H9 (cell line): ENCODE measurements around the gene TRAF2. TPM values are rescaled to one million over a fixed set of nuclear protein-coding genes. Genes with fewer than 3 reads are reported as not detected.

Experiments
- DNase-seq: peaks from one replicate; pipeline ENCODE4 v3.0.0-alpha.2; 2017
- H2AFZ ChIP-seq: one replicate; pipeline ENCODE4 v1.6.1; 2013; ENCODE audit warnings: mild to moderate bottlenecking, low read length, control low read depth, moderate library complexity
- H2AK5ac ChIP-seq: 2 replicates; pipeline ENCODE4 v1.6.1; 2013; ENCODE audit warnings: low read length, control low read depth, mixed read lengths; ENCODE audit not compliant: insufficient read length
- H2BK120ac ChIP-seq: one replicate; pipeline ENCODE4 v1.6.1; 2013; ENCODE audit warnings: low read depth, mild to moderate bottlenecking, low read length, control low read depth, inconsistent platforms; ENCODE audit not compliant: poor library complexity, severe bottlenecking
- H2BK12ac ChIP-seq: 2 replicates; pipeline ENCODE4 v1.6.1; 2013; ENCODE audit warnings: low read length, control low read depth, mixed read lengths, low read depth; ENCODE audit not compliant: insufficient read length
- H2BK15ac ChIP-seq: 2 replicates; pipeline ENCODE4 v1.6.1; 2013; ENCODE audit warnings: low read depth, low read length, control low read depth
- H2BK20ac ChIP-seq: one replicate; pipeline ENCODE4 v1.6.1; 2013; ENCODE audit warnings: low read depth, mild to moderate bottlenecking, low read length, control low read depth, inconsistent platforms; ENCODE audit not compliant: poor library complexity, severe bottlenecking
- H2BK5ac ChIP-seq: 2 replicates; pipeline ENCODE4 v1.6.1; 2013; ENCODE audit warnings: low read length, control low read depth, mixed read lengths; ENCODE audit not compliant: insufficient read length
- H3K14ac ChIP-seq: 2 replicates; pipeline ENCODE4 v1.6.1; 2013; ENCODE audit warnings: low read length, control low read depth; ENCODE audit not compliant: insufficient read depth
- H3K18ac ChIP-seq: 2 replicates; pipeline ENCODE4 v1.6.1; 2013; ENCODE audit warnings: low read depth, mild to moderate bottlenecking, mixed read lengths, low read length, control low read depth; ENCODE audit not compliant: insufficient read length
- H3K23ac ChIP-seq: 2 replicates; pipeline ENCODE4 v1.6.1; 2013; ENCODE audit warnings: low read length, control low read depth, mixed read lengths, low read depth; ENCODE audit not compliant: insufficient read length
- H3K23me2 ChIP-seq: 2 replicates; pipeline ENCODE4 v1.6.1; 2013; ENCODE audit warnings: low read depth, mild to moderate bottlenecking, mixed read lengths, low read length, control low read depth; ENCODE audit not compliant: insufficient read length, poor library complexity, severe bottlenecking
- H3K27ac ChIP-seq: 2 replicates; pipeline ENCODE4 v1.5.1; 2013; ENCODE audit warnings: low read length, control low read depth, mixed read lengths, low read depth; ENCODE audit not compliant: insufficient read length
- H3K27me3 ChIP-seq: 2 replicates; pipeline ENCODE4 v1.6.1; 2013; ENCODE audit warnings: low read length, control low read depth, inconsistent platforms; ENCODE audit not compliant: insufficient read depth
- H3K4ac ChIP-seq: 2 replicates; pipeline ENCODE4 v1.6.1; 2013; ENCODE audit warnings: low read depth, mild to moderate bottlenecking, control low read depth, inconsistent platforms, low read length, moderate library complexity
- H3K4me1 ChIP-seq: 2 replicates; pipeline ENCODE4 v1.6.1; 2013; ENCODE audit warnings: low read length, control low read depth, inconsistent platforms; ENCODE audit not compliant: insufficient read depth
- H3K4me2 ChIP-seq: 2 replicates; pipeline ENCODE4 v1.6.1; 2013; ENCODE audit warnings: low read length, control low read depth, mixed read lengths; ENCODE audit not compliant: insufficient read length, insufficient read depth
- H3K56ac ChIP-seq: 2 replicates; pipeline ENCODE4 v1.6.1; 2013; ENCODE audit warnings: low read depth, mild to moderate bottlenecking, mixed read lengths, low read length, control low read depth; ENCODE audit not compliant: insufficient read length
- H3K79me1 ChIP-seq: 2 replicates; pipeline ENCODE4 v1.6.1; 2013; ENCODE audit warnings: low read depth, mild to moderate bottlenecking, moderate library complexity, low read length, control low read depth, inconsistent platforms; ENCODE audit not compliant: insufficient read depth, poor library complexity, severe bottlenecking
- H3K79me2 ChIP-seq: 2 replicates; pipeline ENCODE4 v1.6.1; 2013; ENCODE audit warnings: low read length, control low read depth, inconsistent platforms; ENCODE audit not compliant: insufficient read depth
- H3K9ac ChIP-seq: 2 replicates; pipeline ENCODE4 v1.6.1; 2013; ENCODE audit warnings: low read length, control low read depth, mixed read lengths; ENCODE audit not compliant: insufficient read length; ENCODE audit errors: extremely low read depth
- H3K9me3 ChIP-seq: one replicate; pipeline ENCODE4 v1.6.1; 2013; ENCODE audit warnings: low read depth, low read length, inconsistent platforms; ENCODE audit not compliant: control insufficient read depth
- H3T11ph ChIP-seq: one replicate; pipeline ENCODE4 v1.6.1; 2013; ENCODE audit warnings: mild to moderate bottlenecking, low read length, control low read depth, inconsistent platforms
- H4K20me1 ChIP-seq: one replicate; pipeline ENCODE4 v1.6.1; 2013; ENCODE audit not compliant: control insufficient read depth, insufficient read length, insufficient read depth
- H4K5ac ChIP-seq: 2 replicates; pipeline ENCODE4 v1.6.1; 2013; ENCODE audit warnings: low read depth, mild to moderate bottlenecking, mixed read lengths, low read length, control low read depth; ENCODE audit not compliant: insufficient read length
- H4K8ac ChIP-seq: replicated peaks from 2 replicates; pipeline ENCODE4 v1.6.1; 2013; ENCODE audit warnings: low read length, control low read depth, mixed read lengths, low read depth; ENCODE audit not compliant: insufficient read length
- H4K91ac ChIP-seq: 2 replicates; pipeline ENCODE4 v1.6.1; 2013; ENCODE audit warnings: low read depth, mild to moderate bottlenecking, moderate library complexity, mixed read lengths, low read length, control low read depth; ENCODE audit not compliant: insufficient read length
- H3K27ac Mint-ChIP-seq, 3 experiments: 2 replicates in 2 of 3; 3 replicates in 1 of 3; pipeline ENCODE4 v1.8.0; 2020 to 2021; ENCODE audit warnings: mixed read lengths in 3 of 3, mild to moderate bottlenecking in 1 of 3, moderate library complexity in 1 of 3
- H3K27me3 Mint-ChIP-seq: 2 replicates; pipeline ENCODE4 v1.8.0; 2021; ENCODE audit warnings: low read depth, mild to moderate bottlenecking, moderate library complexity, mixed read lengths
- H3K36me3 Mint-ChIP-seq, 3 experiments: 2 replicates in 2 of 3; 3 replicates in 1 of 3; pipeline ENCODE4 v1.8.0; 2020 to 2021; ENCODE audit warnings: low read depth in 3 of 3, mixed read lengths in 3 of 3; ENCODE audit not compliant: insufficient read depth in 1 of 3
- H3K4me1 Mint-ChIP-seq, 2 experiments: 2 replicates each; pipeline ENCODE4 v1.8.0; 2020; ENCODE audit warnings: mixed read lengths in 2 of 2
- H3K4me3 Mint-ChIP-seq, 2 experiments: 2 replicates in 1 of 2; 3 replicates in 1 of 2; pipeline ENCODE4 v1.8.0; 2020 to 2021; ENCODE audit warnings: mild to moderate bottlenecking in 2 of 2, mixed read lengths in 2 of 2, moderate library complexity in 1 of 2
- H3K9me3 Mint-ChIP-seq, 2 experiments: 2 replicates in 1 of 2; 3 replicates in 1 of 2; pipeline ENCODE4 v1.8.0; 2020; ENCODE audit warnings: mild to moderate bottlenecking in 2 of 2, mixed read lengths in 2 of 2, moderate library complexity in 1 of 2
- WGBS: extraction: QIAGEN DNeasy Blood & Tissue Kit; methylation state at CpG from one replicate; pipeline ENCODE4 v1.1.7; 2013; ENCODE audit warnings: missing lambda C conversion rate, low lambda C conversion rate, mixed read lengths; ENCODE audit not compliant: insufficient read length; ENCODE audit errors: extremely low coverage; 5-methylcytosine and 5-hydroxymethylcytosine counted together
- long read RNA-seq: library from polyadenylated mRNA; unstranded; transcript quantifications from one replicate; pipeline ENCODE4 v2.0.0, GENCODE V29; 2020
- total RNA-seq: library from RNA; stranded (reverse); gene quantifications from 2 replicates; pipeline ENCODE4 v1.2.1, GENCODE V29; 2021
- TF ChIP-seq, protein P1 (sequence below): fragments of 200-600 bp; sonication (generic); conservative IDR thresholded peaks from 3 replicates; pipeline ENCODE4 v1.8.0; 2021; ENCODE audit warnings: antibody characterized with exemption, mild to moderate bottlenecking

The TRAF2 gene, protein sequence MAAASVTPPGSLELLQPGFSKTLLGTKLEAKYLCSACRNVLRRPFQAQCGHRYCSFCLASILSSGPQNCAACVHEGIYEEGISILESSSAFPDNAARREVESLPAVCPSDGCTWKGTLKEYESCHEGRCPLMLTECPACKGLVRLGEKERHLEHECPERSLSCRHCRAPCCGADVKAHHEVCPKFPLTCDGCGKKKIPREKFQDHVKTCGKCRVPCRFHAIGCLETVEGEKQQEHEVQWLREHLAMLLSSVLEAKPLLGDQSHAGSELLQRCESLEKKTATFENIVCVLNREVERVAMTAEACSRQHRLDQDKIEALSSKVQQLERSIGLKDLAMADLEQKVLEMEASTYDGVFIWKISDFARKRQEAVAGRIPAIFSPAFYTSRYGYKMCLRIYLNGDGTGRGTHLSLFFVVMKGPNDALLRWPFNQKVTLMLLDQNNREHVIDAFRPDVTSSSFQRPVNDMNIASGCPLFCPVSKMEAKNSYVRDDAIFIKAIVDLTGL
- 48.8 and 49.2 TPM in 2 replicates for total RNA-seq
- long read RNA-seq, transcript TRAF2-201 (11 exons, 2,264 nt) = major isoform, 269 of 473 reads
- long read RNA-seq, partial matches to known transcripts = 92 of 473 reads
- long read RNA-seq, other reads (novel, unspliced or antisense) = 112 of 473 reads

DNA sequence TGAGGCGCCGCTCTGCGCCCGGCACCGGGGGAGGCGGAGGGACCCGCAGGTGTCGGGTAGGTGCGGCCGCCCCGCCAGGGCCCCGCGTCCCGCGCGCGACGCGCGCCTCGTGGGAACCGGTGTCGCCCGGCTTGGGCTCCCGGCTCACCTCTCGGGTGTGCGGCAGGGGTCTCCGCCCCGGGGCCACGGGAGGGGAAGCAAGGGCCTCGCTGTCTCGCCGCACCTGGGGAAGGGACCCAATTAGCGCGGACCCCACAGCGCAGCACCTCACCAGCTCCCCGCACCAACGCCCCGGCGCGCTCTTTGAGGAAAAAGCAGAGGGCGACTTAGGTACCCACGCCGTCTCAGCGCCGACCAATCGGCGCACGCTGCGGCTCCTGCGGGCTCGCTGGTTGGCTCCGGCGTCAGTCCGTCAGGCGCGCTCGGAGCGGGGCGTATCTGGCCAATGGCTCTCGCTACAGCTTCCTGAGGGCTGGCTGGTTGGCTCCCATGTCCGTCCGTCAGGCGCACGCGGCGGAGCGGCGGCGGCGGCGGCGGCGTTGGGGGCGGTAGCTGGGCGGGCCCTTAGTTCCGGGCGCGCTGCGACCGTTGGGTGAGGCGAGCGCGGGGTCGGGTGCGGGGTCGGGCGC lies at the start of gene TRAF2:
TSS of gene TRAF2 (plus strand) at position 567 of the 629 bp plus-strand sequence. CDS start 12,225 bp downstream, outside the sequence.
- Histone ChIP-seq H2BK20ac (no peak within 1 kb of the TSS), H3K79me2 (peaks cover 10% of the 10 kb centered on the region; the same call in 1 of the 2 replicates), H2BK120ac (no peak within 1 kb of the TSS), H3K14ac (peak within 1 kb of the TSS; percentile 45; the same call in 1 of the 2 replicates), H3K9me3 (no peaks in the 10 kb centered on the region), H4K5ac (no peak within 1 kb of the TSS), H4K8ac (no peak within 1 kb of the TSS), H3T11ph (no peak within 1 kb of the TSS), H2BK5ac (no peak within 1 kb of the TSS), H3K56ac (no peak within 1 kb of the TSS), H3K79me1 (peaks cover 11% of the 10 kb centered on the region), H4K91ac (no peak within 1 kb of the TSS), H2AK5ac (no peak within 1 kb of the TSS), H3K4me2 (peak within 1 kb of the TSS; percentile 58), H3K18ac (peak within 1 kb of the TSS; percentile 40), H2BK12ac (no peak within 1 kb of the TSS), H3K23ac (no peak within 1 kb of the TSS), H3K9ac (peak within 1 kb of the TSS; percentile 6), H3K27ac (no peak within 1 kb of the TSS), H3K27me3 (no peaks in the 10 kb centered on the region), H3K4ac (no peak within 1 kb of the TSS), H4K20me1 (no peaks in the 10 kb centered on the region), H3K4me1 (no peaks in the 10 kb centered on the region; the same call in 1 of the 2 replicates), H2AFZ (no peak within 1 kb of the TSS), H2BK15ac (no peak within 1 kb of the TSS), H3K23me2 (peaks cover 4% of the 10 kb centered on the region)
- Mint-ChIP-seq H3K27ac (peak within 1 kb of the TSS in 1 of 3 experiments; percentile 35; a peak in 2 of 7 replicates), H3K9me3 (no peaks in the 10 kb centered on the region), H3K4me1 (peaks cover 12 to 16% of the 10 kb centered on the region in 2 experiments), H3K4me3 (peak within 1 kb of the TSS; percentile 84 to 89), H3K36me3 (peaks cover 3 to 15% (median 10%) of the 10 kb centered on the region in 3 experiments; a peak in 5 of 7 replicates), H3K27me3 (peaks cover 1% of the 10 kb centered on the region; the same call in 1 of the 2 replicates)
- no CpG with 5 or more reads among the region's 88 CpGs for WGBS
- TF ChIP-seq, protein P1, sequence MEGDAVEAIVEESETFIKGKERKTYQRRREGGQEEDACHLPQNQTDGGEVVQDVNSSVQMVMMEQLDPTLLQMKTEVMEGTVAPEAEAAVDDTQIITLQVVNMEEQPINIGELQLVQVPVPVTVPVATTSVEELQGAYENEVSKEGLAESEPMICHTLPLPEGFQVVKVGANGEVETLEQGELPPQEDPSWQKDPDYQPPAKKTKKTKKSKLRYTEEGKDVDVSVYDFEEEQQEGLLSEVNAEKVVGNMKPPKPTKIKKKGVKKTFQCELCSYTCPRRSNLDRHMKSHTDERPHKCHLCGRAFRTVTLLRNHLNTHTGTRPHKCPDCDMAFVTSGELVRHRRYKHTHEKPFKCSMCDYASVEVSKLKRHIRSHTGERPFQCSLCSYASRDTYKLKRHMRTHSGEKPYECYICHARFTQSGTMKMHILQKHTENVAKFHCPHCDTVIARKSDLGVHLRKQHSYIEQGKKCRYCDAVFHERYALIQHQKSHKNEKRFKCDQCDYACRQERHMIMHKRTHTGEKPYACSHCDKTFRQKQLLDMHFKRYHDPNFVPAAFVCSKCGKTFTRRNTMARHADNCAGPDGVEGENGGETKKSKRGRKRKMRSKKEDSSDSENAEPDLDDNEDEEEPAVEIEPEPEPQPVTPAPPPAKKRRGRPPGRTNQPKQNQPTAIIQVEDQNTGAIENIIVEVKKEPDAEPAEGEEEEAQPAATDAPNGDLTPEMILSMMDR = no peak
- DNase-seq = peak; percentile 99
